Measurements from ENCODE around the gene CTNNB1.

Gene CTNNB1

GRCh38 chr3:41219424-41219823 is 20.1 kb downstream of the CTNNB1 start:
- no peak for DNase-seq (ENCODE audit: low spot score)

GRCh38 chr3:41220906-41221677 is 21.8 kb downstream of the CTNNB1 start:
- DNase-seq (ENCODE audit: low spot score) = no peak

- DNase-seq (ENCODE audit: low spot score) = no peak
Measured at GRCh38 chr3:41222012-41222411, 22.7 kb downstream of the CTNNB1 start.

GRCh38 chr3:41222501-41222900 is 23.2 kb downstream of the CTNNB1 start:
- DNase-seq (ENCODE audit: low spot score) = no peak

- no peak for DNase-seq (ENCODE audit: low spot score)
Measured at GRCh38 chr3:41223078-41223477, 23.8 kb downstream of the CTNNB1 start.

GRCh38 chr3:41223691-41224090 is 24.4 kb downstream of the CTNNB1 start:
- DNase-seq (ENCODE audit: low spot score) = no peak

- no peak for DNase-seq (ENCODE audit: low spot score)
Measured at GRCh38 chr3:41224120-41224806, 25.0 kb downstream of the CTNNB1 start.

GRCh38 chr3:41234823-41235721 is 35.8 kb downstream of the CTNNB1 start:
- no peak for DNase-seq (ENCODE audit: low spot score)

- DNase-seq (ENCODE audit: low spot score) = no peak
Measured at GRCh38 chr3:41236228-41236627, 36.9 kb downstream of the CTNNB1 start.

- no peak for DNase-seq (ENCODE audit: low spot score)
Measured at GRCh38 chr3:41237907-41238306, 38.6 kb downstream of the CTNNB1 start.

GRCh38 chr3:41239587-41239986 is 40.3 kb downstream of the CTNNB1 start:
- DNase-seq (ENCODE audit: low spot score) = no peak

GRCh38 chr3:41241161-41241560 is 41.9 kb downstream of the CTNNB1 start:
- no peak for DNase-seq (ENCODE audit: low spot score)

GRCh38 chr3:41241800-41242571 is 42.7 kb downstream of the CTNNB1 start:
- no peak for DNase-seq (ENCODE audit: low spot score)

- DNase-seq (ENCODE audit: low spot score) = no peak
Measured at GRCh38 chr3:41243183-41243582, 43.9 kb downstream of the CTNNB1 start.

- DNase-seq (ENCODE audit: low spot score) = no peak
Measured at GRCh38 chr3:41244620-41245336, 45.5 kb downstream of the CTNNB1 start.

GRCh38 chr3:41247055-41248004 is 48.0 kb downstream of the CTNNB1 start:
- no peak for DNase-seq (ENCODE audit: low spot score)

- DNase-seq (ENCODE audit: low spot score) = no peak
Measured at GRCh38 chr3:41248525-41248924, 49.2 kb downstream of the CTNNB1 start.

GRCh38 chr3:41249318-41249717 is 50.0 kb downstream of the CTNNB1 start:
- no peak for DNase-seq (ENCODE audit: low spot score)

- DNase-seq (ENCODE audit: low spot score) = no peak
Measured at GRCh38 chr3:41250825-41251224, 51.5 kb downstream of the CTNNB1 start.

GRCh38 chr3:41251593-41251992 is 52.3 kb downstream of the CTNNB1 start:
- DNase-seq (ENCODE audit: low spot score) = no peak

Data from iPS-NIHi11 (cell line).